Liver (tissue), 3 donors: ENCODE results near the gene CACNA1I.

ENCODE experiments used
- ATF3 ChIP-seq: IDR thresholded peaks from 2 replicates; pipeline ENCODE4 v1.6.1; 2016; ENCODE audit warnings: antibody characterized with exemption
- CTCF ChIP-seq: fragments of 150-350 bp; IDR thresholded peaks from 2 replicates; pipeline ENCODE4 v1.5.1; 2017; ENCODE audit warnings: improper control_type of control experiment, low read depth, low read length; ENCODE audit not compliant: missing input control
- EGR1 ChIP-seq, 2 donors: IDR thresholded peaks; 2 replicates each; pipeline ENCODE4 v1.6.1; 2016 to 2018; ENCODE audit warnings: antibody characterized with exemption in 2 of 2, low read depth in 2 of 2
- GABPA ChIP-seq, 2 donors: IDR thresholded peaks in 1 of 2; conservative IDR thresholded peaks in 1 of 2; 2 replicates each; pipeline ENCODE4 v1.6.1; 2016; ENCODE audit warnings: antibody characterized with exemption in 2 of 2, mild to moderate bottlenecking in 1 of 2, moderate library complexity in 1 of 2
- JUND ChIP-seq, 2 donors: IDR thresholded peaks; 2 replicates each; pipeline ENCODE4 v1.6.1; 2016; ENCODE audit warnings: antibody characterized with exemption in 2 of 2
- MAX ChIP-seq: IDR thresholded peaks from 2 replicates; pipeline ENCODE4 v1.6.1; 2016; ENCODE audit warnings: antibody characterized with exemption
- RAD21 ChIP-seq, 2 donors: IDR thresholded peaks; 2 replicates each; pipeline ENCODE4 v1.6.1; 2016; ENCODE audit warnings: antibody characterized with exemption in 2 of 2, mild to moderate bottlenecking in 2 of 2
- REST ChIP-seq: IDR thresholded peaks from 2 replicates; pipeline ENCODE4 v1.6.1; 2016; ENCODE audit warnings: antibody characterized with exemption, mild to moderate bottlenecking
- SP1 ChIP-seq: IDR thresholded peaks from 2 replicates; pipeline ENCODE4 v1.6.1; 2018; ENCODE audit warnings: antibody characterized with exemption, mild to moderate bottlenecking
- TAF1 ChIP-seq: conservative IDR thresholded peaks from 2 replicates; pipeline ENCODE4 v1.6.1; 2016; ENCODE audit warnings: antibody characterized with exemption, mild to moderate bottlenecking
- YY1 ChIP-seq: IDR thresholded peaks from 2 replicates; pipeline ENCODE4 v1.6.1; 2016; ENCODE audit warnings: antibody characterized with exemption, mild to moderate bottlenecking
- ZBTB33 ChIP-seq: IDR thresholded peaks from 2 replicates; pipeline ENCODE4 v1.6.1; 2016; ENCODE audit warnings: antibody characterized with exemption
- donor health status: healthy.
- donor health status: healthy.

GRCh38 chr22:39677967-39678366, 107.4 kb downstream of the CACNA1I start:
- no peak for TF ChIP-seq MAX
- no peak for TF ChIP-seq CTCF
- no peak for TF ChIP-seq ZBTB33
- TF ChIP-seq RAD21 (IDR thresholded peaks at IDR 0.05): no peak
- no peak for TF ChIP-seq EGR1 (IDR thresholded peaks at IDR 0.05; ENCODE audit: low read depth in 2 of 2)
- no peak for TF ChIP-seq JUND (IDR thresholded peaks at IDR 0.05)
- TF ChIP-seq SP1: no peak
- TF ChIP-seq TAF1: no peak
- no peak for TF ChIP-seq ATF3
- no peak for TF ChIP-seq GABPA (IDR thresholded peaks at IDR 0.05 in 1 of 2, conservative IDR thresholded peaks at IDR 0.05 in 1 of 2)
- no peak for TF ChIP-seq YY1
- no peak for TF ChIP-seq REST
